ENCODE data around the gene UGT1A7. TPM values are rescaled to one million over a fixed set of nuclear protein-coding genes. Genes with fewer than 3 reads are reported as not detected.

UGT1A7 gene
- total RNA-seq, 1 experiment from 2014 or later, result 0.18 TPM

GRCh38 chr2:233772583-233772982 lies 90.9 kb downstream of the UGT1A7 start:
- TSS peak; percentile 61 for BruUV-seq (replicated peaks)
- H3K4me1 ChIP-seq, result no peaks in the 10 kb centered on the region
- H3K27me3 ChIP-seq (replicated peaks; ENCODE audit: control insufficient read depth, insufficient read depth, low read length), result no peaks in the 10 kb centered on the region
- ChIA-PET CTCF (no interaction called here), POLR2A (no interaction called here)
- no peaks in the 10 kb centered on the region for H3K36me3 ChIP-seq (ENCODE audit: control insufficient read depth, insufficient read depth, low read length)
- no peak overlapping the region for H3K4me3 ChIP-seq (ENCODE audit: low read depth, low read length)
- peaks cover 25% of the 10 kb centered on the region for H3K36me3 Mint-ChIP-seq (ENCODE audit: insufficient read depth, unreplicated experiment)
- intact Hi-C loops (cut with micrococcal nuclease; ENCODE audit: unreplicated experiment), result no loop called here
- no peak overlapping the region for H3K4me3 Mint-ChIP-seq (ENCODE audit: unreplicated experiment)
- H3K27ac Mint-ChIP-seq (ENCODE audit: unreplicated experiment), result no peak overlapping the region
- DNase-seq, result no peak
- no peaks in the 10 kb centered on the region for H3K27me3 Mint-ChIP-seq (ENCODE audit: insufficient read depth, unreplicated experiment)
- no peak for TF ChIP-seq CTCF (IDR thresholded peaks at IDR 0.05; ENCODE audit: insufficient read depth in 1 of 2, low read depth in 1 of 2, low read length in 1 of 2, severe bottlenecking in 1 of 2, unreplicated experiment in 1 of 2)
- peaks cover 10% of the 10 kb centered on the region for H3K9me3 Mint-ChIP-seq (ENCODE audit: unreplicated experiment)
- no peaks in the 10 kb centered on the region for H3K4me1 Mint-ChIP-seq (ENCODE audit: low read depth, unreplicated experiment)
- no peaks in the 10 kb centered on the region for H3K9me3 ChIP-seq

GRCh38 chr2:233773854-233774253 lies 92.2 kb downstream of the UGT1A7 start:
- H3K4me1 Mint-ChIP-seq (ENCODE audit: low read depth, unreplicated experiment), result no peaks in the 10 kb centered on the region
- no peak overlapping the region for H3K4me3 Mint-ChIP-seq (ENCODE audit: unreplicated experiment)
- peaks cover 10% of the 10 kb centered on the region for H3K9me3 Mint-ChIP-seq (ENCODE audit: unreplicated experiment)
- peaks cover 30% of the 10 kb centered on the region for H3K36me3 Mint-ChIP-seq (ENCODE audit: insufficient read depth, unreplicated experiment)
- no peak overlapping the region for H3K27ac Mint-ChIP-seq (ENCODE audit: unreplicated experiment)
- intact Hi-C loops (cut with micrococcal nuclease; ENCODE audit: unreplicated experiment), result no loop called here
- no peak for DNase-seq
- ChIA-PET POLR2A (no interaction called here), CTCF (no interaction called here)
- Histone ChIP-seq H3K27me3 (replicated peaks; ENCODE audit: control insufficient read depth, insufficient read depth, low read length) (no peaks in the 10 kb centered on the region), H3K4me3 (ENCODE audit: low read depth, low read length) (no peak overlapping the region), H3K4me1 (no peaks in the 10 kb centered on the region), H3K36me3 (ENCODE audit: control insufficient read depth, insufficient read depth, low read length) (no peaks in the 10 kb centered on the region), H3K9me3 (no peaks in the 10 kb centered on the region)
- BruUV-seq (replicated peaks), result no TSS peak
- TF ChIP-seq CTCF (IDR thresholded peaks at IDR 0.05; ENCODE audit: insufficient read depth in 1 of 2, low read depth in 1 of 2, low read length in 1 of 2, severe bottlenecking in 1 of 2, unreplicated experiment in 1 of 2), result no peak
- no peaks in the 10 kb centered on the region for H3K27me3 Mint-ChIP-seq (ENCODE audit: insufficient read depth, unreplicated experiment)

GRCh38 chr2:233775414-233775813 lies 93.7 kb downstream of the UGT1A7 start:
- Mint-ChIP-seq H3K4me3 (ENCODE audit: unreplicated experiment) (no peak overlapping the region), H3K36me3 (ENCODE audit: insufficient read depth, unreplicated experiment) (peaks cover 17% of the 10 kb centered on the region), H3K9me3 (ENCODE audit: unreplicated experiment) (peaks cover 10% of the 10 kb centered on the region), H3K27me3 (ENCODE audit: insufficient read depth, unreplicated experiment) (no peaks in the 10 kb centered on the region), H3K4me1 (ENCODE audit: low read depth, unreplicated experiment) (no peaks in the 10 kb centered on the region), H3K27ac (ENCODE audit: unreplicated experiment) (no peak overlapping the region)
- Histone ChIP-seq H3K36me3 (ENCODE audit: control insufficient read depth, insufficient read depth, low read length) (no peaks in the 10 kb centered on the region), H3K9me3 (no peaks in the 10 kb centered on the region), H3K27me3 (replicated peaks; ENCODE audit: control insufficient read depth, insufficient read depth, low read length) (no peaks in the 10 kb centered on the region), H3K4me3 (ENCODE audit: low read depth, low read length) (no peak overlapping the region), H3K4me1 (no peaks in the 10 kb centered on the region)
- no peak for DNase-seq
- POLR2A ChIA-PET, result no interaction called here
- CTCF ChIA-PET, result no interaction called here
- no TSS peak for BruUV-seq (replicated peaks)
- intact Hi-C loops (cut with micrococcal nuclease; ENCODE audit: unreplicated experiment), result no loop called here
- no peak for TF ChIP-seq CTCF (IDR thresholded peaks at IDR 0.05; ENCODE audit: insufficient read depth in 1 of 2, low read depth in 1 of 2, low read length in 1 of 2, severe bottlenecking in 1 of 2, unreplicated experiment in 1 of 2)
